ENCODE data around the gene TMCO4.

TMCO4 gene

DNA sequence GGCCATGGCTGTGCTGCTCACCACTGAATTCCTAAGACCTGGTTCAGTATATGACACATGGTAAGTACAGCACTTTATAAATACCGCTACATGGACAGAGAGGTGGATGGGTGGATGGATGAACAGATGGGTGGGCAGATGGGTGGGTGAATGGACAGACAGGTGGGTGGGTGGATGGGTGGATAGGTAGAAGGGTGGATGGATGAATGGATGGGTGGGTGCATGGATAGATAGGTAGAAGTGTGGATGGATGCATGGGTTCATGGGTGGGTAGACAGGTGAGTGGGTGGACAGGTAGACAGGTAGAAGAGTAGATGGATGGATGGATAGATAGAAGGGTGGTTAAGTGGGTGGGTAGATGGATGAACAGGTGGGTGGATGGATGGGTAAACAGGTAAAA, 54.8 kb downstream of the TMCO4 start:
- no peak for DNase-seq

DNA sequence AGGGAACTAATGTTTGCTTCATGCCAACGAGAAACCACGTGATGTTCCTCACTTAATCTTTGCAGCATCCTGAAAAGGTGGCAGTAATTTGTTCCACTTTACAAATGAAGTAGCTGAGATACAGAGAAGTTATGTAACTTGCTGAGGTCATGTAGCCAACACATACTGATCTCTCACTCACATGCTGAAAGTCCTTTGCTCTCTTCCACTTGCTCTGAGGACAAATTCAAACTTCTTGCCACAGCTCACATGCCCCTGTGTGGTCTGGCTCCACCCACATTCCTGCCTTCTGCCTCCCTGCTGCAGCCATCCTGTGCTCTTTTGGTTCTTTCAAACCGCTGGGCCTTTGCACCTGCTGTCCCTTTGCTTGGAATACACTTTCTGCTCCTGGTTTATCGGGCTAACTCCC, 55.4 kb downstream of the TMCO4 start:
- no peak for DNase-seq

DNA sequence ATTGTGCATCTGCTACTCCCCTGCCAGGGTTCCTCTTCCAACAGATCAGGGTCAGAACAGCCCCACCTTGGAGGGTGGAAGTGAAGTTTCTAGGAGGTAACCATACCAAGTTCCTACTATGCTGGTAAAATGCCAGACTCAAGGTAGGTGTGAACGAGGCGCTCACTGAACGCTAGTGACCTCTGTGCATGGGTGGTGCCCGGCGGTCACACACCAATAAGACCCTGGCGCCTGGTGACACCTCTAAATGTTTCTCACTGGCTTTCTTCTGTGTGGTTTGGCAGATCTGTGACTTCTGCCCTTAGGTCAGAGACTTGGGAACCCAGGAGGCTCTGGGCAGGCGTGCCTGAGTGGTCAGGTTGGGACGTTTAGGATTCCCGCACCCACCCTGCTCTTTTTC, 55.9 kb downstream of the TMCO4 start:
- no peak for DNase-seq

DNA sequence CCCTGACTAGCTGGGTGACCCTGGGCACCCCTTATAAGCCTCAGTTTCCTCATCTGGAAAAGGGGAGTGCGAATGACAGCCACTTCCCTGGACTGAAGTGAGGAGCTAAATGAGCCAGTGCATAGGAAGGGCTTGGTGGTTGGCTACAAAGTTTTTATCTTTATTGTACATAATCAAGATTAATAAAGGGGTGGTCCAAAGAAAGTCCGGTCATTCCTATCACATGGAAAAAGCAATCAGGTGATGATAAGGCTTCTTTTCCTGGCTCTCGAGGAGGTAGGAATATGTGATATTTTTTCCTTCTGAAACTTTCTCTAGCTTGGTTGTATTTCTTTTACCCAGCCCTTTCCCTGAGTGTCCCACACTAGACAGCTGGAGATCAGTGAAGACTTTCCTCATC, 56.5 kb downstream of the TMCO4 start:
- DNase-seq: no peak

DNA sequence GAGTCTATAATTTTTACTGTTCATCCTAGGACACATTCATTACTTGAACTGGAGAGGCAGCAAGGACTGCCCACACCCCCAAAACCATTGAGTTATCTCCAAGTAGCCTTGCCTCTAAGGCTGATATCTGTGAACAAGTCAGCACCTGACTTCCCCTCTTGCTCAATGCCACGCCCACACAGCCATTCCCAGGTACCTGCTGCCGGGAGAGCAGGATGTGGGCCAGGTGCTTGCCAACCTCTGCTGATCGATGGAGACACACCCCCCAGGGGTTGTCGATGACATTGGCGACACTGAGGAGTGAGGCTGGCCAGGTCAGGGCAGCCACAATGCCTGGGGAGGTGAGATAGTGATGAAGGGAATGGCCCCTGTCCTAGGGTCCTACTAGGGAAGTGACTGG, 60.1 kb downstream of the TMCO4 start:
- no peak for DNase-seq

DNA sequence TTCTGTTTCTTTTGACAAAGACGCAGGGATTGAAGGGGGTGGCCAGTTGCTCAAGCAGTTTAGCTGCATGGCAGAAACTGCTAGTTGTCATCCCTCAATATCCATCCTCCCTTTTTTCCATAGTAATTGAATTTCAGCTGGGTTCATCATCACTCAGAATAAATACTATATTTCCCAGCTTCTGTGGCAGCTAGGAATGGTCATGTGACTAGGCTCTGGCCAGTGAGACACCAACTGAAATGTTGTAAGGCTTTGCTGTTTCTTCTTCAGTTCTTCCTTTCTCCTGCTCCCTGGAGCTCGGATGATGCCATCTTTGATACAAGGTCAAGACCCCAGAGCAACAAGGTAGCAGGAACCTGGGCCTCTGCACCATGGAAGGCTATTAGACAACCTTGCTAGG, 61.0 kb downstream of the TMCO4 start:
- no peak for DNase-seq

DNA sequence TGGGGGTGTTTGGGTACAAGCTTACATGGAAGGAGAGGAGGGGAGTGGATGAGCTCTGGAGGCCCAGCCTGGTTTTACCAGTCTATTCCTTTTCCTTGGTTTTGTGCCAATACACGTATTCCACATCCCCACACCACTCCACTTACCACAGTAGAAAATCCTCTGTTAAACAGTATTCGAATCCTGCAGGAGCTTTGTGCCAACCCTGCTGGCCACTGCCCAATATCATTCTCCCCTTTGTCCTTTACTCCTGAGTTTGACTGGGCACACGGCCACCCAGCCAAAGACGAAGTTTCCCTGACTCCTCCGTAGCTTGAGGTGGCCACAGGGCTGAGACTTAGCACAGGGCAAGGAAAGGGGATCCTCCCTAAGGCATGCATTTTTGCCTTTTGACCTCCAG, 61.6 kb downstream of the TMCO4 start:
- no peak for DNase-seq

GRCh38 chr1:19737104-19737825, 62.5 kb downstream of the TMCO4 start:
- DNase-seq: no peak

GRCh38 chr1:19735440-19736127, 64.1 kb downstream of the TMCO4 start:
- no peak for DNase-seq

DNA sequence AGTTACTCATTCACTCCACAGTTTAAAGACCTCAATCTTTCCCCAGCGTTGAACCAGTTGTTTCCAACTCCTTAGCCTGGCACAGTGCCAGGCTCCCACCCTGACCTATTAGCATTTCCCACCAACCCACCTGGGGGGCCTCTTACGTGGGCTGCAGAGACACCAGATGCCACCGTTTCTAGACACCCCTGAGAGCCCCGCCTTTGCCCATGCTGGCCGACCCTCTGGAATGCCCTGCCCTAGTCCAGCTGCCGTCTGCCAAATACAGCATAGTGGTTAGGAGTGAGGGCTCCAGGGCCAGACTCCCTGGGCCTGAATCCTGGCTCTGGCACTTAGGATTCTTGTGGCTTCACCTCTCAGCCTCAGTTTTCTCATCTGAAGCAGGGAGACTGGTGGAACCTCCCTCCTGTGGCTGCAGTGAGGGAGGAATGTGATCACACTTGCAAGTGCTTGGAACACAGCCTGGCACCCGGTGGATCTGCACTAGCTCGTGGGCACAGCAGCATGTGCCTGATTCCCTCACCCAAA, 65.2 kb downstream of the TMCO4 start:
- DNase-seq: no peak

- no peak for DNase-seq
These were observed 65.7 kb downstream of the TMCO4 start for GRCh38 chr1:19734056-19734455.

GRCh38 chr1:19733615-19734014, 66.1 kb downstream of the TMCO4 start:
- no peak for DNase-seq

DNA sequence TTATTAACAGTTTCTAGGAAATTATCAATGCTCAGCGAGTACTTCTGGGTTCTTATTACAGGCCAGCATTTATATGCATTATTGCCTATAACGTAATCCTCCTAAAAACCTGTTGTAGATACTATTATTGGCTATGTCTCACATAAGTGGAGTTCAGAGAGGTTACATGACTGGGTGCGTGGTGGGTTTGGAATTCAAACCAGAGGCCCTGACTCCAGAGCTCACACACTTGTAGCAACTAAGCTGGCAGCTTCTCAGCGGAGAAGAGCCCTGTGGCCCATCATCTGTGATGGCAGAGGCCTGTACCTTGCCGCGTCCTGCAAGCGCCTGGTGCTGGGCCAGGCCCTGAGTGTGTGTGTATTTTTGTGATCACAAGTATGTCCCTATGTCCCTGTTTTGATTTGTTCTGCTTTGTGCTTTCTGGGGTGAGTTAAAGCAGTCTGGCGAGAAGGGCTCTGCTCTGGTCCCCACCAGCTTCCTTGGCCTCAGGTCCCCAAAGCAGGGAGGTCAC, 68.3 kb downstream of the TMCO4 start:
- DNase-seq: no peak

DNA sequence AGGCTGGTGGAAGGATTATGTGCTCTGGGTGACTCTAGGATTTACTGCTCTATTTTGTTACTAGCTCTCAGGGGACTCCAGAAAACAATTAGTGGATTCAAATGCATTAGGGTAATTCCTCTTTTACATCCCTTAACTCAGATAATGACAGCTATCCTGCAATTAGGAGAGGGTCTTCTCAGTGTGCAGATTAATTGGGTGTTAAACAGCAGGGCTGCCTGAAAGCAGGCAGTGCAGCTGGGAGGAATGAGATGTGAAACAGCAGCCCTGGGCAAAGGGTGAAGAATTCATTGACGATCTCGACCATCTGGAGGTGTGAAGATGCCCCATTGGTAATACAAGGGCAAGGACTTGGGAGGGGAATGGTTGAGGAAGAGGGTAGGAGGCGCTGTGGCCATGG, 68.9 kb downstream of the TMCO4 start:
- no peak for DNase-seq

GRCh38 chr1:19730232-19730631, 69.5 kb downstream of the TMCO4 start:
- no peak for DNase-seq

DNA sequence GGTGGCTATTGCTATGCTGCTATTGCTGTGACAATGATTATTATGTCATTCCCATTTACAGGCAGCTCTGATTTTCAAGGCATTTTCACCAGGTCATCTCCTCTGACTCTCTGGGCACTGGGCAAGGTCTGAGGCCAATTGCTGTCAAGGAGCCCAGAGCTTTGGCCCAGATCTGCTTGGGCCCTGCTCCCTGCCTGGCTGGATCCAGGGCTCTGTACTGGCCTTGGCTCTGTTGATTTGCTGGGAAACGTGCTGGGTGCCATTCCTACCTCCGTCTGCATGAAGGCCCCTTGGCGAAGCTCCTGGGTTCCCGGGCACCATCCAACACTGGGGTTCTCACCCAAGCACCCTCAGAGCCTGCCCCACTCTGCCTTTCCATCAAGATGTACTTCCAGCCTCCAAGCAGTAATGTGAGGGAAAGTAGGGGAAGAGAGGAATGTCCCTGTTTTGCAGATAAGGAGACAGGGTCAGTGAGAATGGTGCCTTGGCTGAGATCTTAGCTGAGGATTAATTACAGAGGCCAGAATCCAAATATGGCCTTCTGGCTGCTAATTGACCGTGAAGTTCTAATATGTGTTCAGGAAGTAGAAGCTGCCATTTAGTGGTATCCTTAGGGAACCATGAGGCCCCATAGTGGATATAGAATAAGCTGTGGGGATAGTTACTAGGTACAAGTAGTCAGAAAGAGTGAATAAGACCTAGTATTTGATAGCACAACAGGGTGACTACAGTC, 71.1 kb downstream of the TMCO4 start:
- no peak for DNase-seq

DNA sequence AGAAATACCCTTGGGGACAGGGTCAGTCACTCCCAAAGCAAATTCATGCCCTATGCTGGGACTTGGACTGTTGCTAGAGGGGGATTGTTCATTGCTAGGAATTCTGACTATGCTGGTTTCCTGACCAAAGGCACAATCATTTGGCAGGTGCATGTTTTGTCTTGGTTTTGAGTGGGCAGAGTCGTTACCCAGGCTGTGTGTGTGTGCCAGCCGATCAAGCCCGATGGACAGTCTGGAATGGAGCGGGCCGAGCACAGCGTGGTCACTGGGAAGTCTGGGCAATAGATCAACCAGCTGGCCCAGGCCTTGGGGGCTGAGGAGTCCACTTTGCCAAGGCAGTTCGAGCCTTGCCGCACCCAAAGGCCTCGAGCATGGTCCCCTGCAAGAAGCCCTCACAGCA, 74.1 kb downstream of the TMCO4 start:
- no peak for DNase-seq

DNA sequence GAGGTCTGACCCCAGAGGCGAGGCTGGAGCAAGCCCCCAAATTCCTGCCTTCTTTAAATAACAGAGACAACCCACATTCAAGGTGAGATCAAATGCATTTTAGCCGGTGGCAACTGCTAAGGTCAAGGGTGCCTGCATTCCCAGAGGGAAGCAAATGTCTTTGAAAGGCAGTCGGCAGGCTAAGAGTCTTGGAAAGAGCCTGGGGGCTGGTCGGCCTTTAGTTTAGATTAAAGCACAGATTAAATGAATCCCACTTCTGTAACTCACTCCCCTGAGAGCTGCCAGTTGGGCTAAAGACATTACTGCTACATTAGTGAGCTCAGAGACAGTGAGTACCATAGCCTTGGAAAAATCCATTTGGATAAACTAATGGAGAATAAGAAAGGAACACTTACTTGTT, 75.8 kb downstream of the TMCO4 start:
- no peak for DNase-seq

DNA sequence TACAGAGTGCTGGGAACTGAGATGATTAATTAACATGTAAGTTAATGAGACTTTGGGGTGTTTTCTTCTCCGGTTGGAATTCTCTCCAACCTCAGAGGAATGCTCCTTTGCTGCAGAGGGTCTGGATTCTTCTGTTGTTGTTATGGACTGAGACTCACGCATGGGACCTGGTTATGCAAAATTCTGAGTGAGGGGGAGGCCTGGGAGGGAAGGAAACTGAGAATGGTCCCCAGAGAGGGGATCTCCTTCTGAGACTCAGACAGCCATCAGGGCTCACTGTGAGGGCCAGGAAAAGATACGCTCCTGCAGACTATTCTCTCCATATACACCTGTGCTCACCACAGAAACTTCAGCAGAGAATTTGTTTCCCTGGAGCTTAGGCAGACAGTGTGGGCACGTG, 78.7 kb downstream of the TMCO4 start:
- no peak for DNase-seq

GRCh38 chr1:19720174-19720573, 79.5 kb downstream of the TMCO4 start:
- no peak for DNase-seq

DNA sequence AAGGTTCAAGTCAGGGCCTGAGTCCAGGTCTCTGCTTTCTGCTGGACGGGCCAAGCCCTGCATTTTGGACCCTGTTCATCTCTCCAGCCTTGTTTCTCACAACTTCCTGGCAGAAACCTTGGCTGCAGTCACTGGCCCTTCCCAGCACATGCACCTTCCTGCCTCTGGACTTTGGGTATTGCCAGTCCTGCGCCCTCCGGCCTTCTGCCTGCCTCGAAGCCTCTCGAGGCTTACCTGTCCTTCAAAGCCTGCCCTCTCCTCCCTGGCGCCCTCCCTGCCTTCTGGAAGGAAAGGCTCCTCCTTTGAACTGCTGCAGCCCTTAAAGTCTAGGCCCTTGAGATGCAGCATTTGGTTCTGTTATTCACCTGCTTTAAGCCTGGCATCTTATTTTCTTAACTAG, 82.2 kb downstream of the TMCO4 start:
- no peak for DNase-seq

DNA sequence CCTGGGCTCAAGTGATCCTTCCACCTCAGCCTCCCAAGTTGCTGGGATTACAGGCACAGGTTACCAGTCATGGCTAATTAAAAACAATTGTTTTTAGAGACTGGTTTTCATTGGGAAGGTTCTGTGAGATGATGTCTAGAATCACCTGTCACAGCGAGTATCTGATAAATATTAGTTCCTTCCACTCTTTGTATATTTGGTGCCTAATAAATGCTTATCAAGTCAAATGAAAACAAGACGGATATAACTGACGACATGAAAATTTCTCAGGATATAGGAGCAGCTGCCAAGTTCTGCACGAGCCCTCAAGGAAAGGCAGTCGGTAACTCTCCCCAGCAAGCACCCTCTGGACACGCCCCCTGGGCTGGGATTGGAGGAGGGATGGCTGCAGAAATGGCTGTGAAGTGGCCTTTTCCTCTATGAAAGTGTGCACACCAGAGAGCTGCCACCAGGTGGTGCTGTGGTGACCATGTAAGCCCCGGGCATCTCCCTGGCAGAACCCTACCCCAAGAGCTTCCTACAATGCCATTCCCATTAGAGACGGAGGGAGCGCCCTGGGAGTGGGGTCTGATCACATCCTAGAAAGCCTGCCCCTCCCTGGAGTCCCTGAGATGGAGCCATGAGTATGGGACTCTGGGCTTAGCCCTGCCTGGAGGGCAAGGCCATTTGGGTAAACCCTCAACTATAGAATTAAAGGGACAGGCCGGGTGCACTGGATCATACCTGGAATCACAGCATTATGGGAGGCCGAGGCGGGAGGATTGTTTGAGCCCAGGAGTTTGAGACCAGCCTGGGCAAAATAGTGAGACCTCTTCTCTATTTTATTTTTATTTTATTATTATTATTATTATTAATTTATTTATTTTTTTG, 84.1 kb downstream of the TMCO4 start:
- DNase-seq: peak; percentile 65

DNA sequence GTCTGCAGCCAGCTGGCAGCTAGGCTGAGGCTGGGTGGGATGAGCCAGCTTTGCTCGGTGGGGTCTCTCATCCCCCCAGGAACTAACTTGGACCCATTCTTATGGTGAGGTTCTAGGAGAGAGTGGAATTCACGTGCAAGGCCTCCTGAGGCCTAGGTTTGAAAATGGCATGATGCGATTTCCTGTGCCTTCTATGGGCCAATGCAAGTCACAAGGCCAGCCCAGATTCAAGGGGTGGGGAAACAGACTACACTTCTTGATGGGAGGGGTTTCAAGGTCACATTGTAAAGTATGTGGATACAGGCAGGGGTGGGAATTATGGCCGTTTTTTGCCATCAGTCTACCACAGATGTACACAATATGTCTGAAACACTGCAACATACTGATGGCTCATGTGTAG, 86.8 kb downstream of the TMCO4 start:
- DNase-seq: no peak

Data from activated T-cell treated with anti-CD3 and anti-CD28 coated beads for 4 hours (primary cell).